HG03432 (cell line): ENCODE results near the gene PSMD5.

Experiments
- ATAC-seq: cut with Tn5 transposase; IDR thresholded peaks from one replicate; pipeline ENCODE4 v1.9.1; 2021; ENCODE audit warnings: mild to moderate bottlenecking, moderate library complexity; ENCODE audit not compliant: unreplicated experiment

The PSMD5 gene

GRCh38 chr9:120768247-120768646, 74.5 kb downstream of the PSMD5 start:
- ATAC-seq: no peak

DNA sequence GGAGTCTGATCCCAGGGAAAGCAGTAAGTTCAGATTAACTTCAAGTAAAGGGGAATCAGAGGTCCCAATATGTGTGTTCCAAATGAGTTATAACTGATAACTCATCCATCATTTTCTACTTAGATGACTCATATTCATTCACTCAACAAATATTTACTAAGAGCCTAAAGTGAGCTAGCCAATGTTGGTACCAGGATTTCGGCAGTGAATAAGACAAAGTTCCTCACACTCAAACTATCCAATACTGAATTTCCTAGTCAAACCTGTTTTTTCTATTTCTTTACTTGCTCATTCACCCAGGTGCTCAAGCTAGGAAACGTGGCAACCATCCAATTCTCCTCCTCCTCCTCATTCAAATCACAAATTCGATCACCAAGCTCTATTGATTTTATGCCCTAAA, 75.3 kb downstream of the PSMD5 start:
- no peak for ATAC-seq
